GM21723 (cell line): ENCODE measurements around the gene DLGAP1.

ENCODE experiments used
- ATAC-seq: cut with Tn5 transposase; IDR thresholded peaks from one replicate; pipeline ENCODE4 v1.9.1; 2021; ENCODE audit warnings: mild to moderate bottlenecking, moderate library complexity; ENCODE audit not compliant: unreplicated experiment

The DLGAP1 gene

GRCh38 chr18:4193086-4193485, 262.0 kb downstream of the DLGAP1 start:
- no peak for ATAC-seq

- no peak for ATAC-seq
These were observed 273.1 kb downstream of the DLGAP1 start for GRCh38 chr18:4181882-4182568.

- ATAC-seq, result no peak
These were observed 274.0 kb downstream of the DLGAP1 start for GRCh38 chr18:4181086-4181485.

- no peak for ATAC-seq
These were observed 282.7 kb downstream of the DLGAP1 start for GRCh38 chr18:4172196-4173100.

- ATAC-seq, result no peak
These were observed 297.8 kb downstream of the DLGAP1 start for GRCh38 chr18:4157352-4157751.

- ATAC-seq, result no peak
These were observed 308.3 kb downstream of the DLGAP1 start for GRCh38 chr18:4146797-4147196.

GRCh38 chr18:4144201-4144600, 310.9 kb downstream of the DLGAP1 start:
- no peak for ATAC-seq

GRCh38 chr18:4143585-4143984, 311.5 kb downstream of the DLGAP1 start:
- no peak for ATAC-seq

- ATAC-seq, result no peak
These were observed 312.2 kb downstream of the DLGAP1 start for GRCh38 chr18:4142876-4143275.

- no peak for ATAC-seq
These were observed 320.4 kb downstream of the DLGAP1 start for GRCh38 chr18:4134700-4135099.

GRCh38 chr18:4130734-4131719, 324.1 kb downstream of the DLGAP1 start:
- no peak for ATAC-seq

- no peak for ATAC-seq
These were observed 328.2 kb downstream of the DLGAP1 start for GRCh38 chr18:4126939-4127338.

GRCh38 chr18:4125627-4126230, 329.4 kb downstream of the DLGAP1 start:
- ATAC-seq, result no peak

- ATAC-seq, result no peak
These were observed 329.9 kb downstream of the DLGAP1 start for GRCh38 chr18:4125224-4125623.

- ATAC-seq, result no peak
These were observed 335.3 kb downstream of the DLGAP1 start for GRCh38 chr18:4119813-4120212.

- no peak for ATAC-seq
These were observed 335.9 kb downstream of the DLGAP1 start for GRCh38 chr18:4119127-4119648.

GRCh38 chr18:4108016-4108415, 347.1 kb downstream of the DLGAP1 start:
- ATAC-seq, result no peak

- no peak for ATAC-seq
These were observed 348.0 kb downstream of the DLGAP1 start for GRCh38 chr18:4107049-4107467.

GRCh38 chr18:4106407-4107033, 348.6 kb downstream of the DLGAP1 start:
- ATAC-seq, result peak; percentile 65

- no peak for ATAC-seq
These were observed 352.2 kb downstream of the DLGAP1 start for GRCh38 chr18:4102901-4103300.
